Fibroblast of lung (primary cell): ENCODE data around the gene TRIM32.

Experiments
- EZH2 ChIP-seq: IDR thresholded peaks from 2 replicates; pipeline ENCODE4 v1.5.1; 2012; ENCODE audit warnings: low read length, control low read depth, mild to moderate bottlenecking; ENCODE audit errors: missing control alignments
- TF ChIP-seq, protein P1 (sequence below), 2 donors: IDR thresholded peaks in 1 of 2; conservative IDR thresholded peaks in 1 of 2; 1 replicate in 1 of 2; 2 replicates in 1 of 2; pipeline ENCODE4 v1.5.1; 2011 to 2012; ENCODE audit warnings: low read length in 2 of 2, control low read depth in 1 of 2, inconsistent platforms in 1 of 2, low read depth in 1 of 2, mild to moderate bottlenecking in 1 of 2

- TF ChIP-seq, protein P1, sequence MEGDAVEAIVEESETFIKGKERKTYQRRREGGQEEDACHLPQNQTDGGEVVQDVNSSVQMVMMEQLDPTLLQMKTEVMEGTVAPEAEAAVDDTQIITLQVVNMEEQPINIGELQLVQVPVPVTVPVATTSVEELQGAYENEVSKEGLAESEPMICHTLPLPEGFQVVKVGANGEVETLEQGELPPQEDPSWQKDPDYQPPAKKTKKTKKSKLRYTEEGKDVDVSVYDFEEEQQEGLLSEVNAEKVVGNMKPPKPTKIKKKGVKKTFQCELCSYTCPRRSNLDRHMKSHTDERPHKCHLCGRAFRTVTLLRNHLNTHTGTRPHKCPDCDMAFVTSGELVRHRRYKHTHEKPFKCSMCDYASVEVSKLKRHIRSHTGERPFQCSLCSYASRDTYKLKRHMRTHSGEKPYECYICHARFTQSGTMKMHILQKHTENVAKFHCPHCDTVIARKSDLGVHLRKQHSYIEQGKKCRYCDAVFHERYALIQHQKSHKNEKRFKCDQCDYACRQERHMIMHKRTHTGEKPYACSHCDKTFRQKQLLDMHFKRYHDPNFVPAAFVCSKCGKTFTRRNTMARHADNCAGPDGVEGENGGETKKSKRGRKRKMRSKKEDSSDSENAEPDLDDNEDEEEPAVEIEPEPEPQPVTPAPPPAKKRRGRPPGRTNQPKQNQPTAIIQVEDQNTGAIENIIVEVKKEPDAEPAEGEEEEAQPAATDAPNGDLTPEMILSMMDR (conservative IDR thresholded peaks at IDR 0.05 in 1 of 2, IDR thresholded peaks at IDR 0.05 in 1 of 2; ENCODE audit: low read depth in 1 of 2, low read length in 2 of 2) = no peak
- TF ChIP-seq EZH2 = no peak
Observed at GRCh38 chr9:116716438-116716837, 29.3 kb downstream of the TRIM32 start.
